Measurements from ENCODE around the gene IFT22. TPM values are rescaled to one million over a fixed set of nuclear protein-coding genes. Genes with fewer than 3 reads are reported as not detected.

IFT22 gene
- total RNA-seq, 1 donor from 2014 or later: 30.1 TPM

GRCh38 chr7:101367676-101368075 is 46.1 kb upstream of the IFT22 start:
- Mint-ChIP-seq H3K9me3 (no peaks in the 10 kb centered on the region), H3K27me3 (ENCODE audit: insufficient read depth, low read depth) (peaks cover 2% of the 10 kb centered on the region), H3K36me3 (peaks cover 21% of the 10 kb centered on the region), H3K4me1 (peaks cover 22% of the 10 kb centered on the region), H3K27ac (no peak overlapping the region), H3K4me3 (no peak overlapping the region)
- no peaks in the 10 kb centered on the region for H3F3A ChIP-seq (ENCODE audit: low read depth)
- no peak overlapping the region for H3K27ac ChIP-seq
- no peak overlapping the region for H3K4me2 ChIP-seq
- H3K9me3 ChIP-seq (ENCODE audit: low read depth): no peaks in the 10 kb centered on the region
- H3K27me3 ChIP-seq: peaks cover under 1% of the 10 kb centered on the region
- H3K9ac ChIP-seq: no peak overlapping the region
- no peak overlapping the region for H2AFZ ChIP-seq (replicated peaks)
- H3K36me3 ChIP-seq: no peaks in the 10 kb centered on the region
- peaks cover 86% of the 10 kb centered on the region for H3K79me2 ChIP-seq (ENCODE audit: low read depth)
- no peaks in the 10 kb centered on the region for H3K4me1 ChIP-seq
- peaks cover 8% of the 10 kb centered on the region for H4K20me1 ChIP-seq (ENCODE audit: low read depth)
- no peak overlapping the region for H3K4me3 ChIP-seq
- no peak for DNase-seq (ENCODE audit: low spot score)
- TF ChIP-seq EZH2phosphoT487 (IDR thresholded peaks at IDR 0.05): no peak
- no peak for TF ChIP-seq CTCF (IDR thresholded peaks at IDR 0.05)
- no peak for TF ChIP-seq EZH2 (IDR thresholded peaks at IDR 0.05)

- H3K27ac Mint-ChIP-seq: no peak overlapping the region
- no peak overlapping the region for H2AFZ ChIP-seq (replicated peaks)
- peaks cover 7% of the 10 kb centered on the region for H3F3A ChIP-seq (ENCODE audit: low read depth)
- H3K9me3 ChIP-seq (ENCODE audit: low read depth): no peaks in the 10 kb centered on the region
- H3K79me2 ChIP-seq (ENCODE audit: low read depth): peaks cover 74% of the 10 kb centered on the region
- no peaks in the 10 kb centered on the region for H3K36me3 ChIP-seq
- H3K4me1 ChIP-seq: no peaks in the 10 kb centered on the region
- H3K9ac ChIP-seq: no peak overlapping the region
- H3K4me2 ChIP-seq: no peak overlapping the region
- no peaks in the 10 kb centered on the region for H3K9me3 Mint-ChIP-seq
- DNase-seq (ENCODE audit: low spot score): no peak
- peaks cover 21% of the 10 kb centered on the region for H3K36me3 Mint-ChIP-seq
- peaks cover 11% of the 10 kb centered on the region for H3K27me3 ChIP-seq
- H3K4me1 Mint-ChIP-seq: peaks cover 24% of the 10 kb centered on the region
- peaks cover 7% of the 10 kb centered on the region for H3K27me3 Mint-ChIP-seq (ENCODE audit: insufficient read depth, low read depth)
- TF ChIP-seq CTCF (IDR thresholded peaks at IDR 0.05): no peak
- no peak for TF ChIP-seq EZH2phosphoT487 (IDR thresholded peaks at IDR 0.05)
- TF ChIP-seq EZH2 (IDR thresholded peaks at IDR 0.05): no peak
- no peak overlapping the region for H3K4me3 ChIP-seq
- H3K4me3 Mint-ChIP-seq: peak overlapping the region; percentile 22
- H3K27ac ChIP-seq: no peak overlapping the region
- H4K20me1 ChIP-seq (ENCODE audit: low read depth): peaks cover 5% of the 10 kb centered on the region
These were observed 44.3 kb upstream of the IFT22 start for GRCh38 chr7:101365956-101366355.

DNA sequence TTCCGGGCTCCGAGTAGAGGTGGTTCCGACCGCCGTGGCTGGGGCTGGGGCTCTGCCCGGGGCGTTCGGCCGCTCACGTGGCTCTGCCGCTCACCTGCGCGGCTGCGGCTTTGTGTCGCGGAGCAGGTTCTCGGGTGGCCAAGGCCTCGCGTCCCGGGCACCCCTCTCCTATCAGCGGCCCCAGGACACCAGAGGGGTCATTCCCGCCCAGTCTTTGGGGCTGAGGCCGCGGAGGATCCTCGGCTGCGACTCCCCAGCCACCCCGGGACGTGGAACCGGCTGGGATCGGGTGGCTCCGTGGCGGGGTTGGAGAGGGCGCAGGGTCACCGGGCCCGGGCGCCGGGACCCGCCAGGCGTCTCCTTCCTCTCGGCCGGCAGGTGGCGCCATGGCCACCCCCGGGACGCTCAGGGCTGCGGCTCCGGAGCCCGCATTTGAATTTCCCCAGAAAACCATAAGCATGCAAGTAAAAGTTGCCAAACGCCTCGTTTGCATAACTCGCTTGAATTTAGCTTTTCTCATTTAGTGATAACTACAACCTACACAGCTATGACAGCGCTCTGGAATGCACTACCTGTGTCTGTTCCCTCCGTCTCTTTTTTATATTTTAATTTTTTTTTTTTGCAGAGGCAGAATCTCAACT is 42.2 kb upstream of the IFT22 start:
- Histone ChIP-seq H3K27me3 (peaks cover 11% of the 10 kb centered on the region), H3K79me2 (ENCODE audit: low read depth) (peaks cover 57% of the 10 kb centered on the region), H2AFZ (replicated peaks) (peak overlapping the region; percentile 95), H3K9ac (peak overlapping the region; percentile 56), H3K27ac (no peak overlapping the region), H3K9me3 (ENCODE audit: low read depth) (no peaks in the 10 kb centered on the region), H3K4me2 (peak overlapping the region; percentile 93), H3K4me1 (no peaks in the 10 kb centered on the region), H3K4me3 (peak overlapping the region; percentile 89), H3K36me3 (no peaks in the 10 kb centered on the region), H4K20me1 (ENCODE audit: low read depth) (peaks cover 5% of the 10 kb centered on the region), H3F3A (ENCODE audit: low read depth) (peaks cover 7% of the 10 kb centered on the region)
- Mint-ChIP-seq H3K27ac (no peak overlapping the region), H3K27me3 (ENCODE audit: insufficient read depth, low read depth) (peaks cover 5% of the 10 kb centered on the region), H3K36me3 (peaks cover 17% of the 10 kb centered on the region), H3K4me3 (peak overlapping the region; percentile 90), H3K4me1 (peaks cover 23% of the 10 kb centered on the region), H3K9me3 (no peaks in the 10 kb centered on the region)
- peak; percentile 89 for DNase-seq (ENCODE audit: low spot score)
- TF ChIP-seq CTCF (IDR thresholded peaks at IDR 0.05) (peak; percentile 88), EZH2phosphoT487 (IDR thresholded peaks at IDR 0.05) (no peak)

Measured in neural progenitor cell (in vitro differentiated cells).